HL-60 (cell line): ENCODE results near the gene LRRC51.

Experiments
- CTCF ChIP-seq: IDR thresholded peaks from one replicate; pipeline ENCODE4 v1.5.1; 2011; ENCODE audit warnings: low read length, control low read depth, inconsistent platforms; ENCODE audit not compliant: insufficient read depth
- POLR2AphosphoS5 ChIP-seq: IDR thresholded peaks from 2 replicates; pipeline ENCODE4 v1.6.1; 2012; ENCODE audit warnings: low read depth
- TF ChIP-seq, protein P1 (sequence below): IDR thresholded peaks from 2 replicates; pipeline ENCODE4 v1.6.1; 2012; ENCODE audit warnings: low read depth; ENCODE audit not compliant: insufficient replicate concordance

- TF ChIP-seq CTCF (no peak), POLR2AphosphoS5 (no peak)
- TF ChIP-seq, protein P1, sequence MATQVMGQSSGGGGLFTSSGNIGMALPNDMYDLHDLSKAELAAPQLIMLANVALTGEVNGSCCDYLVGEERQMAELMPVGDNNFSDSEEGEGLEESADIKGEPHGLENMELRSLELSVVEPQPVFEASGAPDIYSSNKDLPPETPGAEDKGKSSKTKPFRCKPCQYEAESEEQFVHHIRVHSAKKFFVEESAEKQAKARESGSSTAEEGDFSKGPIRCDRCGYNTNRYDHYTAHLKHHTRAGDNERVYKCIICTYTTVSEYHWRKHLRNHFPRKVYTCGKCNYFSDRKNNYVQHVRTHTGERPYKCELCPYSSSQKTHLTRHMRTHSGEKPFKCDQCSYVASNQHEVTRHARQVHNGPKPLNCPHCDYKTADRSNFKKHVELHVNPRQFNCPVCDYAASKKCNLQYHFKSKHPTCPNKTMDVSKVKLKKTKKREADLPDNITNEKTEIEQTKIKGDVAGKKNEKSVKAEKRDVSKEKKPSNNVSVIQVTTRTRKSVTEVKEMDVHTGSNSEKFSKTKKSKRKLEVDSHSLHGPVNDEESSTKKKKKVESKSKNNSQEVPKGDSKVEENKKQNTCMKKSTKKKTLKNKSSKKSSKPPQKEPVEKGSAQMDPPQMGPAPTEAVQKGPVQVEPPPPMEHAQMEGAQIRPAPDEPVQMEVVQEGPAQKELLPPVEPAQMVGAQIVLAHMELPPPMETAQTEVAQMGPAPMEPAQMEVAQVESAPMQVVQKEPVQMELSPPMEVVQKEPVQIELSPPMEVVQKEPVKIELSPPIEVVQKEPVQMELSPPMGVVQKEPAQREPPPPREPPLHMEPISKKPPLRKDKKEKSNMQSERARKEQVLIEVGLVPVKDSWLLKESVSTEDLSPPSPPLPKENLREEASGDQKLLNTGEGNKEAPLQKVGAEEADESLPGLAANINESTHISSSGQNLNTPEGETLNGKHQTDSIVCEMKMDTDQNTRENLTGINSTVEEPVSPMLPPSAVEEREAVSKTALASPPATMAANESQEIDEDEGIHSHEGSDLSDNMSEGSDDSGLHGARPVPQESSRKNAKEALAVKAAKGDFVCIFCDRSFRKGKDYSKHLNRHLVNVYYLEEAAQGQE = no peak
Measured at GRCh38 chr11:72037554-72038311, 42.9 kb upstream of the LRRC51 start.
